GM23248 (cell line): ENCODE measurements around the gene PANX1. TPM values are rescaled to one million over a fixed set of nuclear protein-coding genes. Genes with fewer than 3 reads are reported as not detected.

Experiments used
- DNase-seq: peaks from one replicate; pipeline ENCODE4 v3.0.0-alpha.2; 2015
- H2AFZ ChIP-seq: fragments of 200-600 bp; sonication (generic); 2 replicates; pipeline ENCODE4 v1.6.1; 2016; ENCODE audit warnings: antibody characterized with exemption
- H3F3A ChIP-seq: fragments of 200-600 bp; sonication (generic); 2 replicates; pipeline ENCODE4 v1.6.1; 2016; ENCODE audit warnings: mild to moderate bottlenecking, antibody characterized with exemption, mixed run types; ENCODE audit not compliant: insufficient read depth
- H3K27ac ChIP-seq: fragments of 200-600 bp; sonication (generic); 2 replicates; pipeline ENCODE4 v1.5.1; 2016; ENCODE audit warnings: mild to moderate bottlenecking
- H3K27me3 ChIP-seq: fragments of 200-600 bp; sonication (generic); replicated peaks from 2 replicates; pipeline ENCODE4 v1.6.1; 2016; ENCODE audit warnings: mild to moderate bottlenecking; ENCODE audit not compliant: insufficient read depth
- H3K36me3 ChIP-seq: fragments of 200-600 bp; sonication (generic); 2 replicates; pipeline ENCODE4 v1.6.1; 2016; ENCODE audit warnings: low read depth, mild to moderate bottlenecking
- H3K4me1 ChIP-seq: fragments of 200-600 bp; sonication (generic); 2 replicates; pipeline ENCODE4 v1.6.1; 2016; ENCODE audit warnings: mild to moderate bottlenecking; ENCODE audit not compliant: insufficient read depth
- H3K4me2 ChIP-seq: fragments of 200-600 bp; sonication (generic); one replicate; pipeline ENCODE4 v1.6.1; 2016; ENCODE audit warnings: mild to moderate bottlenecking; ENCODE audit not compliant: unreplicated experiment
- H3K4me3 ChIP-seq: fragments of 200-600 bp; sonication (generic); 2 replicates; pipeline ENCODE4 v1.5.1; 2016; ENCODE audit warnings: mild to moderate bottlenecking
- H3K79me2 ChIP-seq: fragments of 200-600 bp; sonication (generic); 2 replicates; pipeline ENCODE4 v1.6.1; 2016; ENCODE audit warnings: mild to moderate bottlenecking; ENCODE audit not compliant: insufficient read depth
- H3K9ac ChIP-seq: fragments of 200-600 bp; sonication (generic); 2 replicates; pipeline ENCODE4 v1.6.1; 2016; ENCODE audit warnings: mild to moderate bottlenecking
- H3K9me2 ChIP-seq: fragments of 200-600 bp; sonication (generic); 2 replicates; pipeline ENCODE4 v1.6.1; 2016; ENCODE audit warnings: mixed run types, mild to moderate bottlenecking, moderate library complexity; ENCODE audit not compliant: insufficient read depth
- H3K9me3 ChIP-seq: fragments of 200-600 bp; sonication (generic); one replicate; pipeline ENCODE4 v1.6.1; 2017; ENCODE audit warnings: low read depth
- H4K20me1 ChIP-seq: fragments of 200-600 bp; sonication (generic); 2 replicates; pipeline ENCODE4 v1.6.0; 2016; ENCODE audit not compliant: insufficient read depth
- EZH2 ChIP-seq: fragments of 200-600 bp; sonication (generic); IDR thresholded peaks from 2 replicates; pipeline ENCODE4 v1.6.1; 2018; ENCODE audit warnings: antibody characterized with exemption, mild to moderate bottlenecking; ENCODE audit not compliant: insufficient read depth, poor library complexity, severe bottlenecking
- EZH2phosphoT487 ChIP-seq: fragments of 200-600 bp; sonication (generic); IDR thresholded peaks from 2 replicates; pipeline ENCODE4 v1.6.1; 2018; ENCODE audit warnings: antibody characterized with exemption, moderate library complexity, mild to moderate bottlenecking, low read depth; ENCODE audit not compliant: insufficient read depth
- WGBS, 2 experiments: methylation state at CpG; one replicate each; pipeline ENCODE4 v1.1.6; 2015 to 2017; ENCODE audit warnings: low lambda C conversion rate in 2 of 2, low coverage in 1 of 2; ENCODE audit errors: missing lambda C conversion rate in 2 of 2; 5-methylcytosine and 5-hydroxymethylcytosine counted together
- in situ Hi-C: fragments of 300-500 bp; cut with MboI; formaldehyde crosslinking; loops from 2 replicates; pipeline ENCODE4 v1.15.0; 2020
- polyA plus RNA-seq: library from polyadenylated mRNA; unstranded; fragments of >200 nt; fragmentation: Nextera tagmentation; extraction: Ambion mirVana; gene quantifications from 2 replicates; pipeline ENCODE4 v1.2.1, GENCODE V29; 2016
- total RNA-seq: library from RNA; depleted of rRNA; stranded (reverse); fragments of >200 nt; shearing (Covaris generic); gene quantifications from 2 replicates; pipeline ENCODE4 v1.2.3, GENCODE V29; 2014; rRNA removed

The PANX1 gene
- total and polyA plus RNA-seq, 2 experiments from 2014 or later, result 19.7 to 43.9 TPM

DNA sequence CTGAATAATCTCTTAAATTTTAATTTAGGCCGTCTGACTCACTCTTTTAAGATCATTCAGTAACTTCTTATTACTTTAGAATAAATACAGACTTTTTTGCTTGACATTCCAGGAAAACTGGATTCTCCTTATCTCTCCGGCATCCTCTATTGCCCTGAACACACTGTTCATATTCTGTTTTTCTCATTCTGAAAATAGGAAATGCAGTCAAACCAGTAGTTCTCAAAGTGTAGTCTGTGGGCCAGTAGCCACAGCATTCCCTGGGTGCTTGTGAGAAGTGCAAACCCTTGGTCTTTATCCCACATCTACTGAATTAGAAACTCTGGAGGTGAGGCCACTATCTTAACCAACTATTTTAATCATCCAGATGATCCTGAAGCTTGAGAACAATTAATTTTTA is 84.3 kb downstream of the PANX1 start:
- Histone ChIP-seq H3F3A (no peaks in the 10 kb centered on the region), H3K27ac (no peak overlapping the region), H3K4me2 (no peak overlapping the region), H3K9me2 (no peaks in the 10 kb centered on the region), H3K4me3 (no peak overlapping the region), H3K9me3 (no peaks in the 10 kb centered on the region), H3K79me2 (no peaks in the 10 kb centered on the region), H3K4me1 (no peaks in the 10 kb centered on the region), H3K9ac (no peak overlapping the region), H2AFZ (no peak overlapping the region), H4K20me1 (no peaks in the 10 kb centered on the region), H3K27me3 (no peaks in the 10 kb centered on the region), H3K36me3 (no peaks in the 10 kb centered on the region)
- TF ChIP-seq EZH2phosphoT487, result no peak
- TF ChIP-seq EZH2, result no peak
- DNase-seq, result no peak
- 58 to 66% methylated on average over 2 of the region's 2 CpGs for WGBS, 2 experiments
- in situ Hi-C loops, result no loop called here

DNA sequence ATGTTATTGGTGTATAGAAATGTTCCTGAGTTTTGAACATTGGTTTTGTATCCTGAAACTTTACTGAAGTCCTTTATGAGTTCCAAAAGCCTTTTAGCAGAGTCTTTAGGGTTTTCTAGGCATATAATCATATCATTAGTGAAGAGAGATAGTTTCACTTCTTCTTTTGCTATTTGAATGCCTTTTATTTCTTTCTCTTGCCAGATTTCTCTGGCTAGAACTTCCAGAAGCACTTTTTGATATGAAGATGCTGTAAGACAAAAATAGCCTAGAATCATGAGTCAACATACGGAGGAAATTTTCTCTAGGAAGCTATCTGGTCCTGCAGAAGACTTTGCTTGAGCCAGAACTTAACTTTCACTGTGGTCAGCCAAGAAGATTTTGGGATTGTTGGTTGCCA is 89.1 kb downstream of the PANX1 start:
- Histone ChIP-seq H3K4me2 (no peak overlapping the region), H4K20me1 (no peaks in the 10 kb centered on the region), H3K9ac (no peak overlapping the region), H3K27me3 (no peaks in the 10 kb centered on the region), H3F3A (no peaks in the 10 kb centered on the region), H3K9me3 (no peaks in the 10 kb centered on the region), H3K79me2 (no peaks in the 10 kb centered on the region), H3K27ac (no peak overlapping the region), H3K36me3 (no peaks in the 10 kb centered on the region), H3K4me3 (no peak overlapping the region), H3K9me2 (no peaks in the 10 kb centered on the region), H3K4me1 (no peaks in the 10 kb centered on the region), H2AFZ (no peak overlapping the region)
- DNase-seq, result no peak
- WGBS, 2 experiments, result 33 to 56% methylated on average over 1 of the region's 1 CpG
- TF ChIP-seq EZH2phosphoT487 (no peak), EZH2 (no peak)
- in situ Hi-C loops, result no loop called here

DNA sequence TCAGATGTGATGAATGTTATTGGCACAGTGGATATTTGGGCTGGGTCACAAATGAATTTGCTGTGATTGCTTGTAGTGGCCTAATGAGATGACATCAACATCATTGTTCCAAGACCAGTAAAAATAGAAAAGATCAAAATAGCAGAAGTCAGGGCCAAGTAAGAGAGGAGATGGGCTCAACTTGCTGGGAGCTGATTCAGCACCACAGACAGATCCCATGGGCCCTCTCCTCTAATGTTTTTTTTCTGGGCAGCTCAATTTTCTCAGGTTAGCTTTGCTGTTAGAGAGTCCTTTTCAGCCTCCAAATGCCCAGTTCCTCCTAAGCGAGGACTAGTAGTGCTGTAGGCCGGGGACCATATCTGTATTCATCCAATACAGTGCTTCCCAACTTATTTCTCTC is 89.7 kb downstream of the PANX1 start:
- Histone ChIP-seq H3K79me2 (no peaks in the 10 kb centered on the region), H3K9me2 (no peaks in the 10 kb centered on the region), H3K27ac (no peak overlapping the region), H3K36me3 (no peaks in the 10 kb centered on the region), H4K20me1 (no peaks in the 10 kb centered on the region), H3K4me3 (no peak overlapping the region), H2AFZ (no peak overlapping the region), H3K27me3 (no peaks in the 10 kb centered on the region), H3F3A (no peaks in the 10 kb centered on the region), H3K4me2 (no peak overlapping the region), H3K4me1 (no peaks in the 10 kb centered on the region), H3K9me3 (no peaks in the 10 kb centered on the region), H3K9ac (no peak overlapping the region)
- 57 to 67% methylated on average over 2 of the region's 2 CpGs for WGBS, 2 experiments
- DNase-seq, result no peak
- TF ChIP-seq EZH2phosphoT487, result no peak
- TF ChIP-seq EZH2, result no peak
- in situ Hi-C loops, result no loop called here

DNA sequence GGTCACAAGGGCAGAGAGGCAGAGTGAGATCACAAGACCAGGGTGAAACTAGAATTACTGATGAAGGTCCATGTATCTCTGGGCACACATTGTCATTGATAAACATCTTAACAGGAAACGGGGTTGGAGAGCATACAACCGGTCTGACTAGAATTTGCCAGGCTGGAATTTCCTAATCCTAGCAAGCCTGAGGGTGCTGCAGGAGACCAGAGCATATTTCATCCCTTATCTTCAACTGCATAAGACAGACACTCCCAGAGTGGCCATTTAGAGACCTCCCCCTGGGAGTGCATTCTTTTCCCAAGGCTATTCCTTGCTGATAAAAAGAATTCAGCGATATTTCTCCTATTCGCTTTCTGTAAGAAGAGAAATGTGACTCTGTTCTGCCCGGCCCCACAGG is 91.1 kb downstream of the PANX1 start:
- no peak overlapping the region for H3K27ac ChIP-seq
- TF ChIP-seq EZH2phosphoT487 (no peak), EZH2 (no peak)
- no peak overlapping the region for H3K4me2 ChIP-seq
- H3K4me3 ChIP-seq, result no peak overlapping the region
- no peaks in the 10 kb centered on the region for H3K27me3 ChIP-seq
- no peaks in the 10 kb centered on the region for H4K20me1 ChIP-seq
- H3F3A ChIP-seq, result no peaks in the 10 kb centered on the region
- no peaks in the 10 kb centered on the region for H3K79me2 ChIP-seq
- no peak overlapping the region for H2AFZ ChIP-seq
- no peaks in the 10 kb centered on the region for H3K9me2 ChIP-seq
- in situ Hi-C loops, result no loop called here
- no peak overlapping the region for H3K9ac ChIP-seq
- H3K36me3 ChIP-seq, result no peaks in the 10 kb centered on the region
- 74 to 78% methylated on average over 5 of the region's 5 CpGs for WGBS, 2 experiments
- H3K9me3 ChIP-seq, result no peaks in the 10 kb centered on the region
- no peak for DNase-seq
- H3K4me1 ChIP-seq, result no peaks in the 10 kb centered on the region

DNA sequence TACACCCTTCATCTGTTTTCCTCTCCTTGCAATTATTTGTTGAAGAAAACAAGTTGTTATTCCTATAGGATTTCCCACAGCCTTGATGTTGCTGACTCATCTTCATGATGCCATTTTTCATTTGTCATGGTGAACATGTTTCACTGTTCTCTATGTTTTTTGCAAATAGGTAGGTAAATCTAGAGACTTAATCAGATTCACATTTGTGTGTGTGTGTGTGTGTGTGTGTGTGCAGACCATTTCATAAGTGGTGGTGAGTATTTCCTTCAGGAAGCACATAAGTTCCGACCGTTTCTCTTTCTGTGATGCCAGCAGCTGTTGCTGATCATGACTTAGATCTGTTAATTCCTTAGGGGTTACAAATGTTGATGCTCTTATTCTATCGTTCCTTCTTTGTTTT is 95.4 kb downstream of the PANX1 start:
- Histone ChIP-seq H3K27me3 (no peaks in the 10 kb centered on the region), H3K4me3 (no peak overlapping the region), H3K4me2 (no peak overlapping the region), H3F3A (no peaks in the 10 kb centered on the region), H3K9me2 (no peaks in the 10 kb centered on the region), H3K9me3 (no peaks in the 10 kb centered on the region), H4K20me1 (no peaks in the 10 kb centered on the region), H3K9ac (no peak overlapping the region), H2AFZ (no peak overlapping the region), H3K36me3 (no peaks in the 10 kb centered on the region), H3K79me2 (no peaks in the 10 kb centered on the region), H3K4me1 (no peaks in the 10 kb centered on the region), H3K27ac (no peak overlapping the region)
- WGBS, 2 experiments, result 5 to 14% methylated on average over 3 of the region's 3 CpGs
- in situ Hi-C loops, result no loop called here
- TF ChIP-seq EZH2phosphoT487, result no peak
- TF ChIP-seq EZH2, result no peak
- peak; percentile 12 for DNase-seq

Other genes starting within 250 kb of the PANX1 start
- not detected in 2 replicates for gene HEPHL1, start 107.5 kb upstream of the PANX1 start, total RNA-seq
- gene HEPHL1, start 107.5 kb upstream of the PANX1 start, polyA plus RNA-seq, result not detected in 2 replicates
- gene IZUMO1R, start 175.7 kb downstream of the PANX1 start, total RNA-seq, result not detected in 2 replicates
- gene IZUMO1R, start 175.7 kb downstream of the PANX1 start, polyA plus RNA-seq, result not detected in 2 replicates